Measurements from ENCODE around the gene SMNDC1. TPM values are rescaled to one million over a fixed set of nuclear protein-coding genes. Genes with fewer than 3 reads are reported as not detected.

SMNDC1 gene
- total RNA-seq, 4 donors from 2014 or later, result 3.6 to 15.7 (median 8.9) TPM

GRCh38 chr10:110241841-110242240, 62.9 kb downstream of the SMNDC1 start:
- DNase-seq, result no peak
- WGBS, 2 donors (ENCODE audit: low coverage in 1 of 2), result 63% methylated on average over 2 of the region's 2 CpGs
- Histone ChIP-seq H3K9me3 (no peaks in the 10 kb centered on the region), H3K27me3 (no peaks in the 10 kb centered on the region), H3K4me3 (no peak overlapping the region), H3K27ac (no peak overlapping the region), H3K36me3 (no peaks in the 10 kb centered on the region), H3K4me1 (peaks cover 0 to 10% (median 3%) of the 10 kb centered on the region in 4 donors)
- in situ Hi-C loops (cut with MboI; ENCODE audit: low pct_ligation_motif_present in 1 of 4, low pct_unique_long_range_greater_than_20kb in 1 of 4, low sequenced_read_pairs in 3 of 4), result no loop called here
- TF ChIP-seq POLR2A (IDR thresholded peaks at IDR 0.05) (no peak), POLR2AphosphoS5 (IDR thresholded peaks at IDR 0.05) (no peak), CTCF (IDR thresholded peaks at IDR 0.05) (no peak), EP300 (IDR thresholded peaks at IDR 0.05; ENCODE audit: low read depth) (no peak)
- intact Hi-C loops (cut with DNase I; ENCODE audit: low total_unique reads), result no loop called here

DNA sequence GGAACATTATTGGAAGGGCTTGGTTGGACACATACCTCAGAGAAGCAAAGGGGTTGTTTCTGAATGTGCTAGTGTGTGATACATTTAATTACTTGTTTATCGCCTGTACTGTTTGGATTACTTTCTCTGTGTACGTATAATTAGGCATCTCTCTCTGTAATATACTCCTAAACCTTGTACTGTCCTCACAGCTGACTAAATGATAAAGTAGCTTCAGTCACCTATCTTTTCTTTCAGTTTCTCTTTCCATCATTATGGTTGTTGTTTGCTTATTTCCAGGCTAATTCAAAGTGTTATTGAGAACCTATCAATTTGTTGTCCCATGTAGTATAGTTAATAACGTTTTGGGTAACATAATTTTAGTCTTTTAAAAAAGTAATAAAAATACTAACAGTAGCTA, 63.3 kb downstream of the SMNDC1 start:
- H3K36me3 ChIP-seq, result no peaks in the 10 kb centered on the region
- H3K27ac ChIP-seq, result no peak overlapping the region
- H3K4me3 ChIP-seq, result no peak overlapping the region
- TF ChIP-seq POLR2A (IDR thresholded peaks at IDR 0.05) (no peak), POLR2AphosphoS5 (IDR thresholded peaks at IDR 0.05) (no peak), EP300 (IDR thresholded peaks at IDR 0.05; ENCODE audit: low read depth) (no peak), CTCF (IDR thresholded peaks at IDR 0.05) (no peak)
- in situ Hi-C loops (cut with MboI; ENCODE audit: low pct_ligation_motif_present in 1 of 4, low pct_unique_long_range_greater_than_20kb in 1 of 4, low sequenced_read_pairs in 3 of 4), result no loop called here
- H3K27me3 ChIP-seq, result no peaks in the 10 kb centered on the region
- H3K4me1 ChIP-seq, result peaks cover 0 to 10% (median 3%) of the 10 kb centered on the region in 4 donors
- no peaks in the 10 kb centered on the region for H3K9me3 ChIP-seq
- intact Hi-C loops (cut with DNase I; ENCODE audit: low total_unique reads), result no loop called here
- DNase-seq, result no peak
- WGBS, 2 donors (ENCODE audit: low coverage in 1 of 2), result 60 to 61% methylated on average over 3 of the region's 3 CpGs

Other genes with a start within 250 kb of the SMNDC1 start
- 10 to 100 TPM; 44.8 to 96.5 (median 65.3) TPM for gene MXI1, start 97.3 kb downstream of the SMNDC1 start, total RNA-seq
- gene DUSP5, start 193.0 kb upstream of the SMNDC1 start, total RNA-seq, result 10 to 100 TPM in 1 of 4 donors, 1 to 10 TPM in 3; 6.2 to 16.0 (median 6.6) TPM